LNCaP clone FGC (cell line): Measurements from ENCODE around the gene ZNF649.
"Not testable (repeated sequence)": the region's sequence is repeated elsewhere in the genome, so short reads cannot be mapped to it uniquely, and the experiment has no call there.

Experiments
- DNase-seq: peaks from one replicate; pipeline ENCODE4 v3.0.0-alpha.2; 2011; ENCODE audit warnings: low read depth
- H3K4me3 ChIP-seq: 2 replicates; pipeline ENCODE4 v1.5.1; 2011; ENCODE audit warnings: mild to moderate bottlenecking, low read depth, low read length, control low read depth
- TF ChIP-seq, protein P1 (sequence below): IDR thresholded peaks from 2 replicates; pipeline ENCODE4 v1.5.1; 2012; ENCODE audit warnings: mild to moderate bottlenecking; ENCODE audit not compliant: control insufficient read depth, insufficient read depth; ENCODE audit errors: extremely low read depth

ZNF649 gene

DNA sequence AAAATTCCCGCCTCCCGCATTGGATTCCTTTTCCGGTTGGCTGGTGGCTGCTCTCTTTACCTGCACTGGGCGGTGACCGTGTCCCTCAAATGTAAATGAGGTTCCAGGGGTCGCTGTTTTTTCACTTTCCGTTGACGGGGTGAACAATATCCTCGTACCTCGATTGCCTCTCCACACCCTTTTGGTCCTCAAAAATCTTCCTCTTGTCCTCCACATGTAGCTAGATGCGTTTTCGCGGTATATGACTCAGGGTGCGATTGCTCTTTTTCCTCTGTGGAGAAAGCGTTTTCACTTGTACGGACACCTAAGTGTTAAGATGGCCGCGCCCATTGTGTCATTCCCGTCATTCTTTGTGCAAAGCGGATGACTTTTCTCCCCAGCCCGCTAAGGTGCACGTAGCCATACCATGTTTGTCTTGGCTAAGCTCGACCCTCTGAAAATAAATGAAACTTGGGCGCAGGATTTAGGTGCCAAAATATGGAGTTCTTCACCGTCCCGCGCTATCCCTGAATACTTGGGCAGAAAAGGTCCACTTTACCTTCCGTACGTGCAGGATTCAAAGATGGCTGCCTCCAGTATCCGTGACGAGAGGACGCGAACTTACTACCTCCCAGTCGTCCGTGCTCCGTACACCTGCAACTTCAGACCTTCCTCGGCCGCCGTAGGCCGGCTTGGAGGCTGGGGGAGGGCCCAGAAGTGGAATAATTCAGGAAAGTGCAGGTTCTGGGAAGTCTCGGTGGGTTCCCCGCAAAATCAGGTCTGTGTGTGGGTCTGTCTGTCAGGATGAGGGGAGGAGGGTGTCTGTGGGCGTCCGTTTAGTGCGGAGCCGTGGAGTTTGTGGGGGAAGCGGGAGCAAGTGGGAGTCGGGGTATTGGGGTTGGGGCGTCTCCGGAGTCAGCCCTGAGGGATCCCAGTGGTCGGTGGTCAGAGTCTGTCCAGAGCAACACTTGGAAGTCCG, 22.2 kb upstream of the ZNF649 start, which contains the start of gene ZNF613:
TSS of gene ZNF613 (plus strand) at position 689 of the 958 bp plus-strand sequence. CDS start 8,749 bp downstream, outside the sequence.
- DNase-seq: peak; percentile 95
- TF ChIP-seq, protein P1, sequence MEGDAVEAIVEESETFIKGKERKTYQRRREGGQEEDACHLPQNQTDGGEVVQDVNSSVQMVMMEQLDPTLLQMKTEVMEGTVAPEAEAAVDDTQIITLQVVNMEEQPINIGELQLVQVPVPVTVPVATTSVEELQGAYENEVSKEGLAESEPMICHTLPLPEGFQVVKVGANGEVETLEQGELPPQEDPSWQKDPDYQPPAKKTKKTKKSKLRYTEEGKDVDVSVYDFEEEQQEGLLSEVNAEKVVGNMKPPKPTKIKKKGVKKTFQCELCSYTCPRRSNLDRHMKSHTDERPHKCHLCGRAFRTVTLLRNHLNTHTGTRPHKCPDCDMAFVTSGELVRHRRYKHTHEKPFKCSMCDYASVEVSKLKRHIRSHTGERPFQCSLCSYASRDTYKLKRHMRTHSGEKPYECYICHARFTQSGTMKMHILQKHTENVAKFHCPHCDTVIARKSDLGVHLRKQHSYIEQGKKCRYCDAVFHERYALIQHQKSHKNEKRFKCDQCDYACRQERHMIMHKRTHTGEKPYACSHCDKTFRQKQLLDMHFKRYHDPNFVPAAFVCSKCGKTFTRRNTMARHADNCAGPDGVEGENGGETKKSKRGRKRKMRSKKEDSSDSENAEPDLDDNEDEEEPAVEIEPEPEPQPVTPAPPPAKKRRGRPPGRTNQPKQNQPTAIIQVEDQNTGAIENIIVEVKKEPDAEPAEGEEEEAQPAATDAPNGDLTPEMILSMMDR: peak; percentile 27
- peak within 1 kb of the TSS; percentile 73 for H3K4me3 ChIP-seq

DNA sequence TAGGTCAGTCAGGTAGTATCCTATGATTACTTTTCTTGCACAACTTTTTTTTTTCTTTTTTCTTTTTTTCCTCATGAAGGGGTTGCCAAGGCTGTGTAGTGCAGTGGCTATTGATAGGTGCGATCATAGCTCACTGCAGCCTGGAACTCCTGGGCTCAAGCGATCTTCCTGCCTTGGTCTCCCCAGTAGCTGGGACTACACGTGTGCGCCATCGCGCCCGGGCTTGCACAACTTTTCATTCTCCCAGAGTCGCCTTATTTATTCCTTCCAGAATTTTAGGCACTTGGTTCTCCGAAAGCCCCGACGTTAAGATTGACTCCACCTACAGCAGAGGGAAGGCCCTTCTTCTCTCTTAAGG, 21.6 kb upstream of the ZNF649 start:
- DNase-seq: no peak
- TF ChIP-seq, protein P1: no peak
- H3K4me3 ChIP-seq: peak overlapping the region; percentile 73

DNA sequence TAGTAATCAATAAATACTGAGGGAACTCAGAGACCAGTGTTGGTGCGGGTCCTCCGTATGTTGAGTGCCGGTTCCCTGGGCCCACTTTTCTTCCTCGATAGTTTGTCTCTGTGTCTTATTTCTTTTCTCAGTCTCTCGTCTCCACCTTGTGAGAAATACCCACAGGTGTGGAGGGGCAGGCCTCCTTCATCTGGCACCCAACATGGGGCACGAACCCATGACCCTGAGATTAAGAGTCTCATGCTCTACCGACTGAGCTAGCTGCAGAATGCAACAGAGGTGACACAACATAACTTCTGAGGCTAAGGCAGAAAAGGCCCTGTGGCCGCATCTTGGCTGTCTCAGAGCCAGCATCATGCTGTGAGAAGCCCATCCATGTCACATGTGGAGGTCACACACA, 17.1 kb upstream of the ZNF649 start:
- DNase-seq: no peak
- TF ChIP-seq, protein P1: no peak
- no peak overlapping the region for H3K4me3 ChIP-seq

DNA sequence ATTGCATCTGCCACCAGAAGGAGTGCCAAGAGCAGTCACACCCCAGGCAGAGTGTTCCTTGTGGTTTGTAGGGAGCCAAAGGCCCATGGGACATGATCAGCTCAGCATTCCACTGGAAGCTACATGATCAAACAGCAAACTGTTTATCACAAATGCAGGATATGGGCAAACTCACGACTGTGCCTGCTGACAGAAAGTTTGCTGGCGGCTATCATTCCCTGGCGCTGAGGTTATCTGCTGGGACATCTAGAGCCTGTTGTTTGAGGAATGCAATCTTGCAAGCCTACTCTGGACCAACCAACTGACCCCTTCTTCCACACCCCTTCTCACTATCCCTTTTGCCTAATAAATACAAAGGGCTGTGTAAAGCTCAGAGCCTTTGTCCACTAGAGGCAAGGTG, 14.8 kb upstream of the ZNF649 start:
- DNase-seq: no peak
- TF ChIP-seq, protein P1: no peak
- no peak overlapping the region for H3K4me3 ChIP-seq

DNA sequence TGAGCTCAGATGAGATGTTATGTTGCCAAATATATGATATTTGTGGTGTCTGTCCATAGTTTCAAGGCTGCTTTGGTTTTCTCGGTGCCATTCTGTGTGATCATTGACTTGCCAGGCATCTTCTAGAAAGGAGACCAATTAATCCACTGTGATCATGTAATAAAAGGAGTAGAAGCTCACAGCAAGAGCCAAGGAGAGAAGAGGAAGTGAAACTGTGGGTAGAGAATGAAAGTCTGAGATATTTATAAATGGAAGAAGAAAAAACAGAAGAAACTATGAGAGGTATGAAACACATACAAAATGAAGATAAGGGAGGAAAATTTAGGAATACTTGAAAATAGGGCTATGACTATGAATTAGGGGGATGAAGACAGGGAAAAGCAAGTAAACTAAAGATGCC, 11.3 kb upstream of the ZNF649 start:
- no peak overlapping the region for H3K4me3 ChIP-seq
- TF ChIP-seq, protein P1: no peak
- no peak for DNase-seq

DNA sequence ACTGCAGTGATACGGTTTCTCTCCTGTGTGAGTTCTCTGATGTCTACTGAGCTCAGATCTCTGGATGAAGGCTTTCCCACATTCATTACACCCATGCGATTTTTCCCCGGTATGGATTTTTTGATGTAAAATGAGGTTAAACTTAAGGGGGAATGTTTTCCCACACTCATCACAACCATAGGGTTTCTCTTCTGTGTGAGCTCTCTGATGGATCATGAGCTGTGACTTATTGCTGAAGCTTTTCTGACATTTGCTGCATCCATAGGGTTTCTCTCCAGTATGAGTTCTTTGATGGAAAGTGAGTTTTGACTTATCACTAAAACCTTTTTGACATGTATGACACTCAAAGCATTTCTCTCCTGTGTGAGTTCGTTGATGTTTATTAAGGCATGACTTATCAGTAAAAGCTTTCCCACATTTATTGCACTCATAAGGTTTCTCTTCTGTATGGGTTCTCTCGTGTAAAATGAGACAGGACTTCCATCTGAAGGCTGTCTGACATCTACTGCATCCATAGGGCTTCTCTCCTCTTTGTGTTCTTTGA, 10.6 kb upstream of the ZNF649 start:
- no peak for DNase-seq
- TF ChIP-seq, protein P1: no peak
- H3K4me3 ChIP-seq: no peak overlapping the region

DNA sequence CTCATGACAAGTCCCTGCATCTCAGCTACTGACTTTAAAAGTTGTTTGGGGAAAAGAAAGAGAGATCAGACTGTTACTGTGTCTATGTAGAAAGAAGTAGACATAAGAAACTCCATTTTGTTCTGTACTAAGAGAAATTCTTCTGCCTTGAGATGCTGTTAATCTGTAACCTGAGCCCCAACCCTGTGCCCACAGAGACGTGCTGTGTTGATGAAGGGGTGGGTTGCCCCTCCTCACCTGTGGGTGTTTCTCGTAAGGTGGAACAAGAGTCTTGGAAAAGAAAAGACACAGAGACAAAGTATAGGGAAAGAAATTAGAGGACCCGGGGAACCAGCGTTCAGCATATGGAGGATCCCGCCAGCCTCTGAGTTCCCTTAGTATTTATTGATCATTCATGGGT, 3.2 kb upstream of the ZNF649 start:
- not testable (repeated sequence) for H3K4me3 ChIP-seq, DNase-seq

DNA sequence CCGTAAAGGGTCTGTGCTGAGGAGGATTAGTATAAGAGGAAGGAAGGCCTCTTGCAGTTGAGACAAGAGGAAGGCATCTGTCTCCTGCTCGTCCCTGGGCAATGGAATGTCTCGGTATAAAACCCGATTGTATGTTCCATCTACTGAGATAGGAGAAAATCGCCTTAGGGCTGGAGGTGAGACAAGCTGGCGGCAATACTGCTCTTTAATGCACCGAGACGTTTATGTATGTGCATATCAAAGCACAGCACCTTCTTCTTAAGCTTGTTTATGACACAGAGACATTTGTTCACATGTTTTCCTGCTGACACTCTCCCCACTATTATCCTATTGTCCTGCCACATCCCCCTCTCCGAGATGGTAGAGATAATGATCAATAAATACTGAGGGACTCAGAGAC, 1.3 kb upstream of the ZNF649 start:
- not testable (repeated sequence) for DNase-seq, H3K4me3 ChIP-seq

DNA sequence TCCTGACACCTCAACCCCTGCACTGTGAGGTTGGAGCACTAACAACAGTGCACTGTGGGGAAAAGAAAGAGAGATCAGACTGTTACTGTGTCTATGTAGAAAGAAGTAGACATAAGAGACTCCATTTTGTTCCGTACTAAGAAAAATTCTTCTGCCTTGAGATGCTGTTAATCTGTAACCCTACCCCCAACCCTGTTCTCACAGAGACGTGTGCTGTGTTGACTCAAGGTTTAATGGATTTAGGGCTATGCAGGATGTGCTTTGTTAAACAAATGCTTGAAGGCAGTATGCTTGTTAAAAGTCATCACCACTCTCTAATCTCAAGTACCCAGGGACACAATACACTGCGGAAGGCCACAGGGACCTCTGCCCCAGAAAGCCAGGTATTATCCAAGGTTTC, 822 bp upstream of the ZNF649 start:
- not testable (repeated sequence) for H3K4me3 ChIP-seq, DNase-seq
